ENCODE data around the gene TYK2.

DNA sequence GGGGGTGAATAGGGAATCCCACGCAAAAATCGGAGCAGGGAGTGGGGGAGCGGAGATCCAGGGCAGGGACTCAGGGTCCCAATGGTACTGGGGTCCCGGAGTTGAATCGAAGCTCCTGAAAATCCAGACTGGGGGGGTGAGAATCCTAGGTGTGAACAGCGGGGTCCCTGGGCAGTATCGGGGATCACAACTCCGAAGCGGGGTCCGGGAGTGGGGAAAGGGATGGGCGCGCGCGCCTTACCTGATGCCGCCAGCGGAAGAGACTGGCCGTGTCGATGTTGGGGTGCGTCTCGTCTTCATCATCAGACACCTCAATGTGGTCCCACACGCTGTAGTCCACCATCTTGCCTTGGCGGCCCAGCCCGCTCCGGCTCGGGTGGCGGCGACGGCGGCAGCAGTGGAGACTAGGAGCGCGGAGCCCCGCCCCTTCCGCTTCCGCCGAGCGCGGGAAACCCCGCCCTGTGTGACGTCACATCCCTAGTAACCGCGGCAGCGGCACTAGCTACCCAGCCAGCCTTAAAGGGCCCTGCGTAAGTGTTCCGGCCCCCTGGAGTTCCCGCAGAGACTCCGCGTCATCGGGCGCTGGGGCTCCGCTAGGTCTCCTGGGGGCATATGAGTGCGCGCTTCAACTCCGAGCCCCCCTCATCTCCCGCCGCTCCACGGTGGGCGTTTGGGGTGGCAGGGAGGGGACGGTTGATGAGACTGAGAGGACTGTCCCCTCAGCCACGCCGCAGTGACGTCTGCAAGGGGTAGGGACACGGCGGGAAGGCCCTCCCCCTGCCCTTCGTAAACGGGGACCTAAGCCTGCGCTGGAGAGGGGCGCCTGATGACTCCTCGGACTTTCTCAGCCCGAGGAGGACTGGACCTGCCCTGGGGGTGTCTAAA, 23.0 kb upstream of the TYK2 start, which contains the start of gene CDC37:
- TF ChIP-seq E2F5 (CRISPR knock-in tag; IDR thresholded peaks at IDR 0.05): peak; percentile 80
- TF ChIP-seq, protein P1, sequence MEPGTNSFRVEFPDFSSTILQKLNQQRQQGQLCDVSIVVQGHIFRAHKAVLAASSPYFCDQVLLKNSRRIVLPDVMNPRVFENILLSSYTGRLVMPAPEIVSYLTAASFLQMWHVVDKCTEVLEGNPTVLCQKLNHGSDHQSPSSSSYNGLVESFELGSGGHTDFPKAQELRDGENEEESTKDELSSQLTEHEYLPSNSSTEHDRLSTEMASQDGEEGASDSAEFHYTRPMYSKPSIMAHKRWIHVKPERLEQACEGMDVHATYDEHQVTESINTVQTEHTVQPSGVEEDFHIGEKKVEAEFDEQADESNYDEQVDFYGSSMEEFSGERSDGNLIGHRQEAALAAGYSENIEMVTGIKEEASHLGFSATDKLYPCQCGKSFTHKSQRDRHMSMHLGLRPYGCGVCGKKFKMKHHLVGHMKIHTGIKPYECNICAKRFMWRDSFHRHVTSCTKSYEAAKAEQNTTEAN (CRISPR knock-in tag; IDR thresholded peaks at IDR 0.05): no peak; the same call in 1 of the 2 replicates
- TF ChIP-seq, protein P2, sequence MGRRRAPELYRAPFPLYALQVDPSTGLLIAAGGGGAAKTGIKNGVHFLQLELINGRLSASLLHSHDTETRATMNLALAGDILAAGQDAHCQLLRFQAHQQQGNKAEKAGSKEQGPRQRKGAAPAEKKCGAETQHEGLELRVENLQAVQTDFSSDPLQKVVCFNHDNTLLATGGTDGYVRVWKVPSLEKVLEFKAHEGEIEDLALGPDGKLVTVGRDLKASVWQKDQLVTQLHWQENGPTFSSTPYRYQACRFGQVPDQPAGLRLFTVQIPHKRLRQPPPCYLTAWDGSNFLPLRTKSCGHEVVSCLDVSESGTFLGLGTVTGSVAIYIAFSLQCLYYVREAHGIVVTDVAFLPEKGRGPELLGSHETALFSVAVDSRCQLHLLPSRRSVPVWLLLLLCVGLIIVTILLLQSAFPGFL (CRISPR knock-in tag; IDR thresholded peaks at IDR 0.05; ENCODE audit: borderline replicate concordance): no peak
- TF ChIP-seq ZNF416 (CRISPR knock-in tag; IDR thresholded peaks at IDR 0.05): 0 out of 2 replicates have a peak, but pooled peaks have one; percentile 3
- TF ChIP-seq, protein P3, sequence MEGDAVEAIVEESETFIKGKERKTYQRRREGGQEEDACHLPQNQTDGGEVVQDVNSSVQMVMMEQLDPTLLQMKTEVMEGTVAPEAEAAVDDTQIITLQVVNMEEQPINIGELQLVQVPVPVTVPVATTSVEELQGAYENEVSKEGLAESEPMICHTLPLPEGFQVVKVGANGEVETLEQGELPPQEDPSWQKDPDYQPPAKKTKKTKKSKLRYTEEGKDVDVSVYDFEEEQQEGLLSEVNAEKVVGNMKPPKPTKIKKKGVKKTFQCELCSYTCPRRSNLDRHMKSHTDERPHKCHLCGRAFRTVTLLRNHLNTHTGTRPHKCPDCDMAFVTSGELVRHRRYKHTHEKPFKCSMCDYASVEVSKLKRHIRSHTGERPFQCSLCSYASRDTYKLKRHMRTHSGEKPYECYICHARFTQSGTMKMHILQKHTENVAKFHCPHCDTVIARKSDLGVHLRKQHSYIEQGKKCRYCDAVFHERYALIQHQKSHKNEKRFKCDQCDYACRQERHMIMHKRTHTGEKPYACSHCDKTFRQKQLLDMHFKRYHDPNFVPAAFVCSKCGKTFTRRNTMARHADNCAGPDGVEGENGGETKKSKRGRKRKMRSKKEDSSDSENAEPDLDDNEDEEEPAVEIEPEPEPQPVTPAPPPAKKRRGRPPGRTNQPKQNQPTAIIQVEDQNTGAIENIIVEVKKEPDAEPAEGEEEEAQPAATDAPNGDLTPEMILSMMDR (IDR thresholded peaks at IDR 0.05): no peak
- TF ChIP-seq SMAD3 (CRISPR knock-in tag; IDR thresholded peaks at IDR 0.05; ENCODE audit: borderline replicate concordance): peak; percentile 63; the same call in 1 of the 2 replicates
- no peak for TF ChIP-seq JUN (CRISPR knock-in tag; IDR thresholded peaks at IDR 0.05)
- no peak; the same call in 1 of the 2 replicates for TF ChIP-seq ARID4B (CRISPR knock-in tag; IDR thresholded peaks at IDR 0.05; ENCODE audit: borderline replicate concordance)
- peak; percentile 24; the same call in 1 of the 2 replicates for TF ChIP-seq MAX (CRISPR knock-in tag; IDR thresholded peaks at IDR 0.05)
- TF ChIP-seq ZNF232 (CRISPR knock-in tag; IDR thresholded peaks at IDR 0.05): no peak
- TF ChIP-seq ZNF121 (CRISPR knock-in tag; IDR thresholded peaks at IDR 0.05): no peak
- no peak for TF ChIP-seq CBFB (CRISPR knock-in tag; IDR thresholded peaks at IDR 0.05; ENCODE audit: low read depth)
